Embryonic facial prominence (tissue), 1 donor: ENCODE data around the gene CD1E.
"Not testable (repeated sequence)": the region's sequence is repeated elsewhere in the genome, so short reads cannot be mapped to it uniquely, and the experiment has no call there.

Experiments
- DNase-seq: peaks from one replicate; pipeline ENCODE4 v3.0.0-alpha.2; 2016; ENCODE audit errors: extremely low spot score

CD1E gene

DNA sequence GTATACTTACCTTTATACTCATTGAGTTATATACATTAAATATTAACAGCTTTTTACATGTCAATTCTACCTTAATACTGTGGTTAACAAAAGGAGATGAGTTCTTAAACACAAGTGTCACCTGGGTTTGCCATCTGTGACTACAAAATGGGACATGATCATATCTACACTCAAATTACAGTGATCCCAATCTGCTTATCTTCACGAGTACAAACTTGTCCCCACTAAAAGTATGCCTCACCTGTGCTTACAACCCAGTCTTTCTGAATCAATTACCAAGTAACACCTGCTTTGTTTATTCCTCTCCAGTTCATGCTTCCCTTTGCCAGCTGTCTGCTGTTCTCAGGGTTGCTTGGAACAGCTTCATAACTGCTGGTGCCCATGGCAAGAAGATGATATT lies 8.8 kb downstream of the CD1E start:
- DNase-seq: no peak

DNA sequence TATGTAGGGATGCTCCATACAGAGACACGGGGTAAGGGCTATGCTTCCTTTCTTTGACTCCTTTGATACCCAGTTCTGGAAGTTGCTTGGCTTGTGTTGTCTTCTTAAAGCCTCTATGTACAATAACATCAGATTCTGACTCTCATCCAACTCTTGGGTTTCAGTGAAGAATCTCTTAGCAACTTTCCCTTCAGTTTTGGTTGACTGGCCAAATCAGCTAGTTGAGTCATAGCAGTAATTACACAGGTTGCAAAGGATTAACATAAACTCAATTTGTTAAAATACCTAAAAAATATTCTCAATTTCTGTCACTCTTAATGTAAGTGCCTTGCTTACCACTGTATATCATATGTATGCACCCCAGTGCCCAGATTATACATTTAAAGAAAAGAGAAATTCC lies 9.2 kb downstream of the CD1E start:
- DNase-seq: no peak

DNA sequence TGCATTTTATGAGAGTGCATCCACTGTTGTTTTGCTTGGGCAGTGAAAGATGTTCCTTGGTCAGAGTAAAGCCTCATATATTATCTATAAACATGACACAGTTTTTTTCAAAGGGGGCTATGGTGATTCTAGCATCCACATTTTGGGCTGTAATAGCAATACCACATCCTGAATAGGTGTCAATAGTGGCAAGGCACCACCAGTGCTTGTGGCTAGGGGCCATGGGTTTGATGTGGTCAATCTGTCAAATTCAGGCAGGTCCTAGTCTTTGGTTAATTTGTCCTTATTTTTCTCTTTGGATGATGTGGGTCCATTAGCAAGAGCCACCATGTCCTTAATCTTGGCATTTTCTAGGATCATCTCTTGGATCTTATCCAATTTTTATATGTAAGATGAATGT lies 13.1 kb downstream of the CD1E start:
- no peak for DNase-seq

- DNase-seq: no peak
These were observed 17.7 kb downstream of the CD1E start for GRCh38 chr1:158371188-158371953.

GRCh38 chr1:158374101-158374500 lies 20.4 kb downstream of the CD1E start:
- DNase-seq: not testable (repeated sequence)

DNA sequence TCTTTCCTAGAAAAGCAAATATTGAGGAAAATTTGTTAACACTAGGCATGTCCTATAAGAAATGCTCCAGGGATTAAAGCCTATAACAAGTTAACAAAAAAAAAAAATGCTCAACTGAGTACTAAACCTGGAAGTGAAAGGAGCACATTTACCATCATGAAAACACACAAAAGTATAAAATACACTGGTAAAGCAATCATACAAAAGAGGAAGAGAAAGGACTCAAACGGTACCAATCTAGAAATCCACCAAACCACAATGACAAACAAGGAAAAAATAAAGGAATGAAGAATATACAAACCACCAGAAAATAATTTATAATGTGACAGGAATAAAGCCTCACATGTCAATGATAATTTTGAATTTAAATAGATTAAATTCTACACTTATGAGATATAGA lies 21.2 kb downstream of the CD1E start:
- no peak for DNase-seq

GRCh38 chr1:158390331-158390730 lies 36.6 kb downstream of the CD1E start:
- no peak for DNase-seq

- DNase-seq: no peak
These were observed 37.4 kb downstream of the CD1E start for GRCh38 chr1:158391099-158391498.

GRCh38 chr1:158393476-158393875 lies 39.8 kb downstream of the CD1E start:
- DNase-seq: no peak

GRCh38 chr1:158396646-158397045 lies 43.0 kb downstream of the CD1E start:
- DNase-seq: no peak

DNA sequence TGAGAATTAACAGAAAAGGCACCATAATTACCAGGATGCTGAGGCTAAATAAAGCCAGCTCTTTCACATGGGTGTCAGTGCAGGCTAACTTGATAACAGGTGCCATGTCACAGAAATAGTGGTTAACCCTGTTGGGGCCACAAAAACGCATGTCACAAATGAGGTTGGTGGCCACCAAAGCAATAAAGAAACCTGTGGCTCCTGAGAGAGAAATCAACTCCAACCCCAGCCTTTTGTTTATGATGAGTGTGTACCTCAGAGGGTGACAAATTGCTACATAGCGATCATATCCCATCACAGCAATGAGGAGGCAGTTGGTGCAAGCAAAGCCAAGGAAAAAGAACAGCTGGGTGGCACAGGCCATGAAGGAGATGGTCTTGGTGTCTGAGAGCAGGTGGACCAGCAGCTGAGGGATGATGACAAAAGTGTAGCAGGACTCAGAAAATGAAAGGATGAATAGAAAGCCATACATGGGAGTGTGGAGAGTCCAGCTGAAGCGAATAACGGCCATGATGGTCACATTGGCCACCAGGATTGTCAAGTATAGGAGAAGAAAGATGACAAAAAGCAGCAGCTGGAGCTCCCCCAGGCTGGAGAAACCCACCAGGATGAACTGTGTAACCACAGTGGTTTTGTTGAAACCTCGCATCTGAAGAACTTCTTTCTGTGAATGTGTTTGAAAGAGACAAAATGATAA lies 45.3 kb downstream of the CD1E start, which contains the start of gene OR10T2:
Gene OR10T2 (minus strand): TSS at position 649 of the 697 bp plus-strand sequence. CDS start 0 bp downstream, at position 649.
- no peak for DNase-seq

DNA sequence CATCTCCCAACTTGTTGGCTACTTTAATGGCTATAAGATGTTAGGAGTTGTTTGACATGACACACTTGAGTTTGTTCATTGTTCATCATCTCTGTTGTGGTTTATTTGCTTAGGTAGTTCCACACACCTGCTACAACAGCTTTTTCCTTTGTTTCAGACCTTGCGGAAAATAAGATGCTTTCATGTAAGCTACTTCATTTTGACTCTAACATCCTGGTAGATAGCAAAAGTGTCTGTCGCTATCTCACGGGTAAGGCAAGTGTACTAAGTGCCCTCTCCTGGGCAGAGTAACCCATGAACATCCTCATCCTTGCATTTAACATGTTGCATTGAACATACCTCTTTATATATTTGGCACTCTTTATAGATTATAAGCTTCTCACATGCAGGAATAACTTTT lies 47.2 kb downstream of the CD1E start:
- DNase-seq: no peak

- DNase-seq: no peak
These were observed 53.4 kb downstream of the CD1E start for GRCh38 chr1:158407092-158407491.
